Aorta (tissue), 5 donors: ENCODE measurements around the gene OPN4. TPM values are rescaled to one million over a fixed set of nuclear protein-coding genes. Genes with fewer than 3 reads are reported as not detected.

Experiments
- ATAC-seq: fragments of 200-7000 bp; cut with Tn5 transposase; one replicate; pipeline ENCODE4 v1.9.1; 2022; ENCODE audit warnings: moderate library complexity; ENCODE audit not compliant: low FRiP score
- DNase-seq, 2 donors: peaks; one replicate each; pipeline ENCODE4 v3.0.0-alpha.2; 2020
- H3K27ac ChIP-seq, 2 donors: one replicate each; pipeline ENCODE4 v1.5.1; 2013; ENCODE audit warnings: low read length in 2 of 2, mild to moderate bottlenecking in 2 of 2, moderate library complexity in 2 of 2, control low read depth in 1 of 2, inconsistent platforms in 1 of 2, low read depth in 1 of 2
- H3K27me3 ChIP-seq, 2 donors: one replicate each; pipeline ENCODE4 v1.6.1; 2013; ENCODE audit warnings: control low read depth in 1 of 2, low read length in 1 of 2, mild to moderate bottlenecking in 1 of 2, moderate library complexity in 1 of 2; ENCODE audit not compliant: insufficient read depth in 2 of 2, control insufficient read depth in 1 of 2
- H3K36me3 ChIP-seq, 2 donors: one replicate each; pipeline ENCODE4 v1.6.1; 2013; ENCODE audit warnings: control low read depth in 1 of 2, low read length in 1 of 2, mild to moderate bottlenecking in 1 of 2; ENCODE audit not compliant: insufficient read depth in 2 of 2, control insufficient read depth in 1 of 2
- H3K4me1 ChIP-seq, 2 donors: one replicate each; pipeline ENCODE4 v1.6.1; 2013; ENCODE audit warnings: low read length in 2 of 2, control low read depth in 1 of 2, mild to moderate bottlenecking in 1 of 2, moderate library complexity in 1 of 2; ENCODE audit not compliant: insufficient read depth in 2 of 2, control insufficient read depth in 1 of 2
- H3K4me3 ChIP-seq, 2 donors: one replicate each; pipeline ENCODE4 v1.5.1; 2013; ENCODE audit warnings: low read length in 2 of 2, control low read depth in 1 of 2, mild to moderate bottlenecking in 1 of 2
- H3K9me3 ChIP-seq: one replicate; pipeline ENCODE4 v1.6.1; 2013; ENCODE audit warnings: mild to moderate bottlenecking, low read length; ENCODE audit not compliant: control insufficient read depth
- WGBS, 2 donors: extraction: QIAGEN DNeasy Blood & Tissue Kit; methylation state at CpG; one replicate each; pipeline ENCODE4 v1.1.7; 2013; 5-methylcytosine and 5-hydroxymethylcytosine counted together
- intact Hi-C, 2 donors: fragments of 100-400 bp; cut with DNase I; formaldehyde crosslinking; loops; one replicate each; pipeline versions ENCODE4 v1.14.2 to v1.15.0; 2022
- polyA plus RNA-seq, 2 donors: library from polyadenylated mRNA; stranded (reverse); fragments of 200-250 nt; gene quantifications; one replicate each; pipeline ENCODE4 v1.2.3, GENCODE V29; 2013
- total RNA-seq, 2 donors: library from RNA; stranded (reverse); fragmentation: NEBNext Ultra II Directional; extraction: Animal tissue kit (Norgen Biotek cat#: 25700); gene quantifications; one replicate each; pipeline ENCODE4 v1.2.1, GENCODE V29; 2021
- donor health status: healthy with polysubstance abuse.
- donor health status: Bipolar disorder and iron deficiency.
- donor health status: DM: no; HTN: no; CAD: no.
- donor health status: DM: no; HTN: no; CAD: no.
- donor health status: DM: yes; HTN: yes; CAD: no.

The OPN4 gene
- total and polyA plus RNA-seq, 4 donors = 0.36 TPM; not detected in 3

- ATAC-seq = no peak
- intact Hi-C loops = no loop called here
- WGBS, 2 donors = 3 to 16% methylated on average over 4 of the region's 4 CpGs
These were observed 33.4 kb downstream of the OPN4 start for GRCh38 chr10:86687750-86688149.

GRCh38 chr10:86688398-86688921, 34.1 kb downstream of the OPN4 start:
- no peaks in the 10 kb centered on the region for H3K9me3 ChIP-seq
- peaks cover 0 to 3% of the 10 kb centered on the region in 2 donors for H3K4me1 ChIP-seq
- intact Hi-C loops = no loop called here
- no peaks in the 10 kb centered on the region for H3K36me3 ChIP-seq
- peak; percentile 82 for ATAC-seq
- no peak overlapping the region for H3K4me3 ChIP-seq
- H3K27ac ChIP-seq = no peak overlapping the region
- 27 to 29% methylated on average over 8 of the region's 8 CpGs for WGBS, 2 donors
- no peak for DNase-seq
- no peaks in the 10 kb centered on the region for H3K27me3 ChIP-seq

More at GRCh38 chr10:86687750-86688149, 33.4 kb downstream of the OPN4 start:
- Histone ChIP-seq H3K36me3 (peaks cover 0 to under 1% of the 10 kb centered on the region in 2 donors), H3K4me1 (peaks cover 0 to 3% of the 10 kb centered on the region in 2 donors), H3K9me3 (no peaks in the 10 kb centered on the region), H3K27ac (peak overlapping the region; percentile 31 to 37), H3K4me3 (no peak overlapping the region), H3K27me3 (no peaks in the 10 kb centered on the region)
- no peak for DNase-seq

GRCh38 chr10:86689146-86689545, 34.8 kb downstream of the OPN4 start:
- Histone ChIP-seq H3K36me3 (no peaks in the 10 kb centered on the region), H3K27ac (peak overlapping the region in 1 of 2 donors; percentile 4), H3K27me3 (no peaks in the 10 kb centered on the region), H3K4me1 (peaks cover 0 to under 1% of the 10 kb centered on the region in 2 donors), H3K9me3 (no peaks in the 10 kb centered on the region), H3K4me3 (no peak overlapping the region)
- intact Hi-C loops = no loop called here
- DNase-seq (no peak), ATAC-seq (no peak)
- WGBS, 2 donors = 86 to 89% methylated on average over 13 of the region's 13 CpGs

GRCh38 chr10:86690231-86690630, 35.9 kb downstream of the OPN4 start:
- Histone ChIP-seq H3K9me3 (no peaks in the 10 kb centered on the region), H3K4me3 (no peak overlapping the region), H3K27ac (peak overlapping the region in 1 of 2 donors; percentile 7), H3K36me3 (no peaks in the 10 kb centered on the region), H3K4me1 (no peaks in the 10 kb centered on the region), H3K27me3 (no peaks in the 10 kb centered on the region)
- no peak for ATAC-seq
- intact Hi-C loops = no loop called here
- DNase-seq = no peak
- WGBS, 2 donors = 63 to 66% methylated on average over 5 of the region's 5 CpGs

GRCh38 chr10:86690657-86691084, 36.3 kb downstream of the OPN4 start:
- no peaks in the 10 kb centered on the region for H3K4me1 ChIP-seq
- intact Hi-C loops = no loop called here
- no peak overlapping the region for H3K4me3 ChIP-seq
- DNase-seq = no peak
- 67% methylated on average over 3 of the region's 3 CpGs for WGBS, 2 donors
- peak overlapping the region; percentile 14 to 21 for H3K27ac ChIP-seq
- H3K9me3 ChIP-seq = no peaks in the 10 kb centered on the region
- ATAC-seq = no peak
- no peaks in the 10 kb centered on the region for H3K27me3 ChIP-seq
- H3K36me3 ChIP-seq = no peaks in the 10 kb centered on the region

- Histone ChIP-seq H3K4me1 (no peaks in the 10 kb centered on the region), H3K36me3 (no peaks in the 10 kb centered on the region), H3K27me3 (no peaks in the 10 kb centered on the region), H3K9me3 (no peaks in the 10 kb centered on the region), H3K27ac (peak overlapping the region in 1 of 2 donors; percentile 6), H3K4me3 (no peak overlapping the region)
- intact Hi-C loops = no loop called here
- WGBS, 2 donors = 70 to 74% methylated on average over 14 of the region's 14 CpGs
- ATAC-seq (no peak), DNase-seq (no peak)
These were observed 37.1 kb downstream of the OPN4 start for GRCh38 chr10:86691333-86692022.

GRCh38 chr10:86692023-86692514, 37.7 kb downstream of the OPN4 start:
- no peaks in the 10 kb centered on the region for H3K36me3 ChIP-seq
- H3K27me3 ChIP-seq = no peaks in the 10 kb centered on the region
- no peaks in the 10 kb centered on the region for H3K9me3 ChIP-seq
- intact Hi-C loops = no loop called here
- no peak for DNase-seq
- peak overlapping the region in 1 of 2 donors; percentile 19 for H3K27ac ChIP-seq
- WGBS, 2 donors = 58 to 59% methylated on average over 8 of the region's 8 CpGs
- H3K4me3 ChIP-seq = no peak overlapping the region
- ATAC-seq = no peak
- H3K4me1 ChIP-seq = no peaks in the 10 kb centered on the region

GRCh38 chr10:86692664-86693063, 38.3 kb downstream of the OPN4 start:
- ATAC-seq = no peak

GRCh38 chr10:86693275-86693674, 38.9 kb downstream of the OPN4 start:
- no peaks in the 10 kb centered on the region for H3K36me3 ChIP-seq
- no peak overlapping the region for H3K4me3 ChIP-seq
- intact Hi-C loops = no loop called here
- no peak for DNase-seq
- 34 to 47% methylated on average over 2 of the region's 2 CpGs for WGBS, 2 donors
- no peaks in the 10 kb centered on the region for H3K27me3 ChIP-seq
- no peaks in the 10 kb centered on the region for H3K4me1 ChIP-seq
- H3K9me3 ChIP-seq = no peaks in the 10 kb centered on the region
- H3K27ac ChIP-seq = peak overlapping the region in 1 of 2 donors; percentile 3
- ATAC-seq = no peak

More at GRCh38 chr10:86692664-86693063, 38.3 kb downstream of the OPN4 start:
- intact Hi-C loops = no loop called here
- no peaks in the 10 kb centered on the region for H3K36me3 ChIP-seq
- H3K4me1 ChIP-seq = no peaks in the 10 kb centered on the region
- H3K4me3 ChIP-seq = no peak overlapping the region
- peak overlapping the region in 1 of 2 donors; percentile 3 for H3K27ac ChIP-seq
- WGBS, 2 donors = 84 to 88% methylated on average over 7 of the region's 7 CpGs
- H3K9me3 ChIP-seq = no peaks in the 10 kb centered on the region
- DNase-seq = no peak
- no peaks in the 10 kb centered on the region for H3K27me3 ChIP-seq
